H9 (cell line): ENCODE measurements around the gene CAMTA1. TPM values are rescaled to one million over a fixed set of nuclear protein-coding genes. Genes with fewer than 3 reads are reported as not detected.

ENCODE experiments used
- DNase-seq: peaks from one replicate; pipeline ENCODE4 v3.0.0-alpha.2; 2017
- H2AFZ ChIP-seq: one replicate; pipeline ENCODE4 v1.6.1; 2013; ENCODE audit warnings: mild to moderate bottlenecking, low read length, control low read depth, moderate library complexity
- H2AK5ac ChIP-seq: 2 replicates; pipeline ENCODE4 v1.6.1; 2013; ENCODE audit warnings: low read length, control low read depth, mixed read lengths; ENCODE audit not compliant: insufficient read length
- H2BK120ac ChIP-seq: one replicate; pipeline ENCODE4 v1.6.1; 2013; ENCODE audit warnings: low read depth, mild to moderate bottlenecking, low read length, control low read depth, inconsistent platforms; ENCODE audit not compliant: poor library complexity, severe bottlenecking
- H2BK12ac ChIP-seq: 2 replicates; pipeline ENCODE4 v1.6.1; 2013; ENCODE audit warnings: low read length, control low read depth, mixed read lengths, low read depth; ENCODE audit not compliant: insufficient read length
- H2BK15ac ChIP-seq: 2 replicates; pipeline ENCODE4 v1.6.1; 2013; ENCODE audit warnings: low read depth, low read length, control low read depth
- H2BK20ac ChIP-seq: one replicate; pipeline ENCODE4 v1.6.1; 2013; ENCODE audit warnings: low read depth, mild to moderate bottlenecking, low read length, control low read depth, inconsistent platforms; ENCODE audit not compliant: poor library complexity, severe bottlenecking
- H2BK5ac ChIP-seq: 2 replicates; pipeline ENCODE4 v1.6.1; 2013; ENCODE audit warnings: low read length, control low read depth, mixed read lengths; ENCODE audit not compliant: insufficient read length
- H3K14ac ChIP-seq: 2 replicates; pipeline ENCODE4 v1.6.1; 2013; ENCODE audit warnings: low read length, control low read depth; ENCODE audit not compliant: insufficient read depth
- H3K18ac ChIP-seq: 2 replicates; pipeline ENCODE4 v1.6.1; 2013; ENCODE audit warnings: low read depth, mild to moderate bottlenecking, mixed read lengths, low read length, control low read depth; ENCODE audit not compliant: insufficient read length
- H3K23ac ChIP-seq: 2 replicates; pipeline ENCODE4 v1.6.1; 2013; ENCODE audit warnings: low read length, control low read depth, mixed read lengths, low read depth; ENCODE audit not compliant: insufficient read length
- H3K23me2 ChIP-seq: 2 replicates; pipeline ENCODE4 v1.6.1; 2013; ENCODE audit warnings: low read depth, mild to moderate bottlenecking, mixed read lengths, low read length, control low read depth; ENCODE audit not compliant: insufficient read length, poor library complexity, severe bottlenecking
- H3K27ac ChIP-seq: 2 replicates; pipeline ENCODE4 v1.5.1; 2013; ENCODE audit warnings: low read length, control low read depth, mixed read lengths, low read depth; ENCODE audit not compliant: insufficient read length
- H3K27me3 ChIP-seq: 2 replicates; pipeline ENCODE4 v1.6.1; 2013; ENCODE audit warnings: low read length, control low read depth, inconsistent platforms; ENCODE audit not compliant: insufficient read depth
- H3K4ac ChIP-seq: 2 replicates; pipeline ENCODE4 v1.6.1; 2013; ENCODE audit warnings: low read depth, mild to moderate bottlenecking, control low read depth, inconsistent platforms, low read length, moderate library complexity
- H3K4me1 ChIP-seq: 2 replicates; pipeline ENCODE4 v1.6.1; 2013; ENCODE audit warnings: low read length, control low read depth, inconsistent platforms; ENCODE audit not compliant: insufficient read depth
- H3K4me2 ChIP-seq: 2 replicates; pipeline ENCODE4 v1.6.1; 2013; ENCODE audit warnings: low read length, control low read depth, mixed read lengths; ENCODE audit not compliant: insufficient read length, insufficient read depth
- H3K56ac ChIP-seq: 2 replicates; pipeline ENCODE4 v1.6.1; 2013; ENCODE audit warnings: low read depth, mild to moderate bottlenecking, mixed read lengths, low read length, control low read depth; ENCODE audit not compliant: insufficient read length
- H3K79me1 ChIP-seq: 2 replicates; pipeline ENCODE4 v1.6.1; 2013; ENCODE audit warnings: low read depth, mild to moderate bottlenecking, moderate library complexity, low read length, control low read depth, inconsistent platforms; ENCODE audit not compliant: insufficient read depth, poor library complexity, severe bottlenecking
- H3K79me2 ChIP-seq: 2 replicates; pipeline ENCODE4 v1.6.1; 2013; ENCODE audit warnings: low read length, control low read depth, inconsistent platforms; ENCODE audit not compliant: insufficient read depth
- H3K9ac ChIP-seq: 2 replicates; pipeline ENCODE4 v1.6.1; 2013; ENCODE audit warnings: low read length, control low read depth, mixed read lengths; ENCODE audit not compliant: insufficient read length; ENCODE audit errors: extremely low read depth
- H3K9me3 ChIP-seq: one replicate; pipeline ENCODE4 v1.6.1; 2013; ENCODE audit warnings: low read depth, low read length, inconsistent platforms; ENCODE audit not compliant: control insufficient read depth
- H3T11ph ChIP-seq: one replicate; pipeline ENCODE4 v1.6.1; 2013; ENCODE audit warnings: mild to moderate bottlenecking, low read length, control low read depth, inconsistent platforms
- H4K20me1 ChIP-seq: one replicate; pipeline ENCODE4 v1.6.1; 2013; ENCODE audit not compliant: control insufficient read depth, insufficient read length, insufficient read depth
- H4K5ac ChIP-seq: 2 replicates; pipeline ENCODE4 v1.6.1; 2013; ENCODE audit warnings: low read depth, mild to moderate bottlenecking, mixed read lengths, low read length, control low read depth; ENCODE audit not compliant: insufficient read length
- H4K8ac ChIP-seq: replicated peaks from 2 replicates; pipeline ENCODE4 v1.6.1; 2013; ENCODE audit warnings: low read length, control low read depth, mixed read lengths, low read depth; ENCODE audit not compliant: insufficient read length
- H4K91ac ChIP-seq: 2 replicates; pipeline ENCODE4 v1.6.1; 2013; ENCODE audit warnings: low read depth, mild to moderate bottlenecking, moderate library complexity, mixed read lengths, low read length, control low read depth; ENCODE audit not compliant: insufficient read length
- H3K27ac Mint-ChIP-seq, 3 experiments: 2 replicates in 2 of 3; 3 replicates in 1 of 3; pipeline ENCODE4 v1.8.0; 2020 to 2021; ENCODE audit warnings: mixed read lengths in 3 of 3, mild to moderate bottlenecking in 1 of 3, moderate library complexity in 1 of 3
- H3K27me3 Mint-ChIP-seq: 2 replicates; pipeline ENCODE4 v1.8.0; 2021; ENCODE audit warnings: low read depth, mild to moderate bottlenecking, moderate library complexity, mixed read lengths
- H3K36me3 Mint-ChIP-seq, 3 experiments: 2 replicates in 2 of 3; 3 replicates in 1 of 3; pipeline ENCODE4 v1.8.0; 2020 to 2021; ENCODE audit warnings: low read depth in 3 of 3, mixed read lengths in 3 of 3; ENCODE audit not compliant: insufficient read depth in 1 of 3
- H3K4me1 Mint-ChIP-seq, 2 experiments: 2 replicates each; pipeline ENCODE4 v1.8.0; 2020; ENCODE audit warnings: mixed read lengths in 2 of 2
- H3K4me3 Mint-ChIP-seq, 2 experiments: 2 replicates in 1 of 2; 3 replicates in 1 of 2; pipeline ENCODE4 v1.8.0; 2020 to 2021; ENCODE audit warnings: mild to moderate bottlenecking in 2 of 2, mixed read lengths in 2 of 2, moderate library complexity in 1 of 2
- H3K9me3 Mint-ChIP-seq, 2 experiments: 2 replicates in 1 of 2; 3 replicates in 1 of 2; pipeline ENCODE4 v1.8.0; 2020; ENCODE audit warnings: mild to moderate bottlenecking in 2 of 2, mixed read lengths in 2 of 2, moderate library complexity in 1 of 2
- total RNA-seq: library from RNA; stranded (reverse); gene quantifications from 2 replicates; pipeline ENCODE4 v1.2.1, GENCODE V29; 2021
- TF ChIP-seq, protein P1 (sequence below): fragments of 200-600 bp; sonication (generic); conservative IDR thresholded peaks from 3 replicates; pipeline ENCODE4 v1.8.0; 2021; ENCODE audit warnings: antibody characterized with exemption, mild to moderate bottlenecking

CAMTA1 gene
- total RNA-seq, 1 experiment from 2014 or later = 115 TPM

- Histone ChIP-seq H3K14ac (no peak overlapping the region), H4K20me1 (no peaks in the 10 kb centered on the region), H3K56ac (no peak overlapping the region), H3K4me1 (no peaks in the 10 kb centered on the region), H4K5ac (no peak overlapping the region), H3K4me2 (no peak overlapping the region), H3K79me2 (no peaks in the 10 kb centered on the region; the same call in 1 of the 2 replicates), H2BK120ac (no peak overlapping the region), H3K27me3 (no peaks in the 10 kb centered on the region), H3T11ph (no peak overlapping the region), H2BK12ac (no peak overlapping the region), H2BK20ac (no peak overlapping the region), H4K8ac (no peak overlapping the region), H3K23ac (no peak overlapping the region), H3K4ac (no peak overlapping the region), H3K27ac (no peak overlapping the region), H2BK5ac (no peak overlapping the region), H3K18ac (no peak overlapping the region), H3K9me3 (no peaks in the 10 kb centered on the region), H3K9ac (no peak overlapping the region), H2AK5ac (no peak overlapping the region), H3K23me2 (no peaks in the 10 kb centered on the region), H2BK15ac (no peak overlapping the region), H3K79me1 (no peaks in the 10 kb centered on the region), H2AFZ (no peak overlapping the region), H4K91ac (no peak overlapping the region)
- no peaks in the 10 kb centered on the region for H3K27me3 Mint-ChIP-seq
- no peak overlapping the region for H3K27ac Mint-ChIP-seq
- H3K36me3 Mint-ChIP-seq = peaks cover 0 to 19% (median 10%) of the 10 kb centered on the region in 3 experiments; a peak in 4 of 7 replicates
- TF ChIP-seq, protein P1, sequence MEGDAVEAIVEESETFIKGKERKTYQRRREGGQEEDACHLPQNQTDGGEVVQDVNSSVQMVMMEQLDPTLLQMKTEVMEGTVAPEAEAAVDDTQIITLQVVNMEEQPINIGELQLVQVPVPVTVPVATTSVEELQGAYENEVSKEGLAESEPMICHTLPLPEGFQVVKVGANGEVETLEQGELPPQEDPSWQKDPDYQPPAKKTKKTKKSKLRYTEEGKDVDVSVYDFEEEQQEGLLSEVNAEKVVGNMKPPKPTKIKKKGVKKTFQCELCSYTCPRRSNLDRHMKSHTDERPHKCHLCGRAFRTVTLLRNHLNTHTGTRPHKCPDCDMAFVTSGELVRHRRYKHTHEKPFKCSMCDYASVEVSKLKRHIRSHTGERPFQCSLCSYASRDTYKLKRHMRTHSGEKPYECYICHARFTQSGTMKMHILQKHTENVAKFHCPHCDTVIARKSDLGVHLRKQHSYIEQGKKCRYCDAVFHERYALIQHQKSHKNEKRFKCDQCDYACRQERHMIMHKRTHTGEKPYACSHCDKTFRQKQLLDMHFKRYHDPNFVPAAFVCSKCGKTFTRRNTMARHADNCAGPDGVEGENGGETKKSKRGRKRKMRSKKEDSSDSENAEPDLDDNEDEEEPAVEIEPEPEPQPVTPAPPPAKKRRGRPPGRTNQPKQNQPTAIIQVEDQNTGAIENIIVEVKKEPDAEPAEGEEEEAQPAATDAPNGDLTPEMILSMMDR = no peak
- no peak for DNase-seq
- no peak overlapping the region for H3K4me3 Mint-ChIP-seq
- H3K9me3 Mint-ChIP-seq = no peaks in the 10 kb centered on the region
- peaks cover 4 to 12% of the 10 kb centered on the region in 2 experiments; a peak in 2 of 4 replicates for H3K4me1 Mint-ChIP-seq
These were observed 38.5 kb downstream of the CAMTA1 start for GRCh38 chr1:6823793-6824192.
